ENCODE measurements around the gene COX5A. TPM values are rescaled to one million over a fixed set of nuclear protein-coding genes. Genes with fewer than 3 reads are reported as not detected.

COX5A gene
- total RNA-seq, 1 experiment from 2014 or later: 307 TPM

DNA sequence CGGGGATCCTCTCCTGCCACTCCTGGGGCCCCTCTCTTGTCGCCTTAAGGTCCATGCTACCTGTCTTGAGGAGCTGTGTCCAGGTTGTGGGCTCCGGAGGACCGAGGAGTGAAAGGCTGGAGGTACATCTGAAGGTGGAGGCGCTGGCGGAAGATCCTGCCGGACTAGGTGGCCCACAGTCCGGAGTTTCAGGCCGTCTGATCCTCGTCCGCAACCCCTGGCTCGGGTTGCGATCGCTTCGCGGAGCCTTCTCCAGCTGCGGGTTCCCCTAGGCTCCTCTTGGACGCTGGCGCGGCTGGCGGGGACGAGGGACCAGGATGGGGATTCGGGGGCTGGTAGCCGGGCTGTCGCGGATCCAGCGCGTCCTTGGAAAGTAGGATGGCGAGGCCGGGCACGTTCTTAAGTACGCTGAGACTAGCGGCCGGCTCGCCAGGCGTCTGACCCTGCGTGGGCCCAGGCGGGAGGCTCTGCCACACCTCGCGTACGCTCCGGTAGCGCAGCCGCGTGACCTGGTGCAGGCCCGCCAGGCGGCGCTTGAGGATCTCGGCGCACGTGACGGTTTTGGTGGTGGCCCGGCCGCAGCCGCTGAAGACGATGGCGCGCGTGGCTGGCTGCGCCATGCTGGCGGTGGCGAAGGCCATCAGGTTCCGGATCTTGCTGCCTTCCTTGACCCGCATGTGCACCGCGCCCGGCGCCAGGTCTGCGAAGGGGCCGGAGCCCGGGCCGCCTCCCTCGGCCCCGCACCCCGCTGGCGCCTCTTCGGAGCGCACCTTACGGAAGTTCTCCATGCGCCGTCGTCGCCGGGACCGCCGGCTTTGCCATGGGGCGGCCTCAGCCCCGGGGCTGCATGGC is 18.1 kb upstream of the COX5A start (continued):
- TF ChIP-seq TCF7L2 (IDR thresholded peaks at IDR 0.05; ENCODE audit: borderline replicate concordance, extremely low read depth, insufficient read depth, insufficient read length) (no peak), FOSL1 (IDR thresholded peaks at IDR 0.05; ENCODE audit: low read depth) (no peak), RAD21 (IDR thresholded peaks at IDR 0.05; ENCODE audit: low read depth) (no peak), SP1 (IDR thresholded peaks at IDR 0.05; ENCODE audit: low read depth) (no peak), POLR2AphosphoS5 (IDR thresholded peaks at IDR 0.05; ENCODE audit: low read depth, low read length) (no peak)

DNA sequence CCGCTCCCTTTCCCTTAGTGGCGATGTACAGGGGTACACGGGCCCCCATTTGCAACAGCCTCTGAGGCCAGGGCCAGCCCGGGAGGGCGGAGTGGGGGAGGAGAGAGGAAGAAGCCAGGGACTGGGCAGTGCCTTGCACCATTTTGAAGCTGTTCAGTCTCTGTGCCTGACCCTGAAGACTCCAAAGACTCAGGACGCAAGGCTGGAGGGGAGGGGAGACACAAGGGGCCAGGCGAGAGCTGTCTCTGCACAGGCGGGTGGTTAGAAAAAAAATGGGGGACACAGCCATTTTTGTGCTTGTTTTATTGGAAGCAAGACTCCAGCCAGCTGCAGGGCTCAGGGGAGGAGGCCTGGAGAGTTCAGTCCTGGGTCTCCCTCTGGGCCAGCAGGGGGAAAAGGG is 17.1 kb upstream of the COX5A start:
- H2AFZ ChIP-seq (ENCODE audit: low read depth, low read length, poor library complexity, severe bottlenecking): no peak overlapping the region
- H3K9ac ChIP-seq (ENCODE audit: low read length): no peak overlapping the region
- H3K9me2 ChIP-seq (ENCODE audit: insufficient read depth): no peaks in the 10 kb centered on the region
- CTCF ChIA-PET: interaction anchor here (1.3 kb wide), 1 partner anchor 323 kb away, joined by 3 read pairs; no protein-coding TSS in a partner anchor
- TF ChIP-seq CBX3 (IDR thresholded peaks at IDR 0.05; ENCODE audit: low read depth) (no peak), ZNF274 (IDR thresholded peaks at IDR 0.05; ENCODE audit: low read depth, low read length) (no peak), SIN3A (IDR thresholded peaks at IDR 0.05; ENCODE audit: low read depth) (no peak), CEBPB (IDR thresholded peaks at IDR 0.05; ENCODE audit: low read depth) (no peak), EZH2phosphoT487 (IDR thresholded peaks at IDR 0.05; ENCODE audit: borderline replicate concordance) (no peak), ATF3 (IDR thresholded peaks at IDR 0.05) (no peak), ELF1 (IDR thresholded peaks at IDR 0.05; ENCODE audit: borderline replicate concordance, low read depth) (no peak), RAD21 (IDR thresholded peaks at IDR 0.05; ENCODE audit: low read depth) (no peak), FOSL1 (IDR thresholded peaks at IDR 0.05; ENCODE audit: low read depth) (no peak), JUND (IDR thresholded peaks at IDR 0.05) (no peak), EZH2 (IDR thresholded peaks at IDR 0.05) (no peak), CTCF (IDR thresholded peaks at IDR 0.05 in 2 of 3, conservative IDR thresholded peaks at IDR 0.05 in 1 of 3; ENCODE audit: borderline replicate concordance in 1 of 3, insufficient read depth in 1 of 3, low read depth in 2 of 3, low read length in 2 of 3) (no peak), POLR2A (IDR thresholded peaks at IDR 0.05; ENCODE audit: borderline replicate concordance, extremely low read depth, insufficient read depth, insufficient read length) (no peak)
- TF ChIP-seq, protein P1, sequence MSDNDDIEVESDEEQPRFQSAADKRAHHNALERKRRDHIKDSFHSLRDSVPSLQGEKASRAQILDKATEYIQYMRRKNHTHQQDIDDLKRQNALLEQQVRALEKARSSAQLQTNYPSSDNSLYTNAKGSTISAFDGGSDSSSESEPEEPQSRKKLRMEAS (IDR thresholded peaks at IDR 0.05): no peak
- H4K20me1 ChIP-seq (ENCODE audit: insufficient read depth): no peaks in the 10 kb centered on the region
- ATAC-seq (no peak), DNase-seq (ENCODE audit: low read depth, low spot score) (no peak)
- H3K36me3 ChIP-seq (ENCODE audit: control insufficient read depth in 1 of 2, insufficient read depth in 2 of 2, low read length in 2 of 2): no peaks in the 10 kb centered on the region
- intact Hi-C loops (cut with micrococcal nuclease): no loop called here
- H3K9me3 ChIP-seq (ENCODE audit: control insufficient read depth in 1 of 2, insufficient read depth in 1 of 2, low read depth in 1 of 2, low read length in 2 of 2): no peaks in the 10 kb centered on the region
- peaks cover 42 to 84% of the 10 kb centered on the region in 2 experiments for H3K4me1 ChIP-seq (ENCODE audit: control insufficient read depth in 1 of 2, insufficient read depth in 2 of 2, low read length in 2 of 2)
- POLR2A ChIA-PET: no interaction called here
- RAD21 ChIA-PET (ENCODE audit: low non-redundant PET in 1 of 2, low total read pairs in 2 of 2, uncharacterized antibody in 2 of 2, unreplicated experiment in 2 of 2): no interaction called here
- H3K4me2 ChIP-seq (ENCODE audit: low read length): no peak overlapping the region
- no peak overlapping the region for H3K4me3 ChIP-seq (replicated peaks in 1 of 2; ENCODE audit: low read depth in 1 of 2, low read length in 2 of 2)
- no peaks in the 10 kb centered on the region for H3K27me3 ChIP-seq (ENCODE audit: insufficient read depth, low read length)
- H3K79me2 ChIP-seq (ENCODE audit: insufficient read depth, low read length): no peaks in the 10 kb centered on the region; the same call in 1 of the 2 replicates
- H3K27ac ChIP-seq (ENCODE audit: low read depth, low read length): no peak overlapping the region
- no TSS peak for BruUV-seq (replicated peaks)
